ENCODE data around the gene SYTL3.
"Not testable (repeated sequence)": the region's sequence is repeated elsewhere in the genome, so short reads cannot be mapped to it uniquely, and the experiment has no call there.

Gene SYTL3

DNA sequence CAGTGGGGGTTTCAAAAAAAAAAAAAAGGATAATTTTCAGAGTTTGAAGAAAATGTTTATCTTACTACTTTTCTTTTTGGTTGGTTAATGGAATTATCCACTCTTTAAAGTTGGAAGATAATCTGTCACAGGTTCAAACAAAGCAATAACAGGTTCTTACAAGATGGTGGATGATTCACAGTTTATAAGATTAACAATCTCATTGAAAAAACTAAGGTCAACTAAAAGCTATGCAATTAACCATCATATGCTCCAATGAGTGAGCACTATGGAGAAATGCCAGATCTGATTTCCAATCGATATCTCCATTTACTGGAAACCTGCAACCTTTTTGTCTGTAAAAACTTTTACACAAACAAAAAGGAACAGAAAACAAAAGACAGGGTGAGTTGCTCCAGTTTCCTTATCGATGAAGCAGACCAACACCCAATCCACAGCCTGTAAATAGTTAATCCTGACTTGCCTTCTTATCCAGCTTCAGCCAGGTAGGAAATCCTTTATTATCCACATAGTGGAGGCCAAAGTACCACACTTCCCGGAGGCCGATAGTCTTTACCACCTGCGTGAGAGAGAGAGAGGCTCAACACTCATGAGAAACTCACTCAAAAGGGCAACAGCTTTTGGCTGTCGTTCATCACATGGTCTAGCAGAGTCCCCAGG is 136.9 kb downstream of the SYTL3 start:
- no peak for DNase-seq (ENCODE audit: extremely low read depth in 1 of 2, low read depth in 1 of 2)

GRCh38 chr6:158787395-158787794 is 137.5 kb downstream of the SYTL3 start:
- DNase-seq (ENCODE audit: extremely low read depth in 1 of 2, low read depth in 1 of 2), result no peak

- peak in 1 of 2 donors; percentile 44 for DNase-seq (ENCODE audit: extremely low read depth in 1 of 2, low read depth in 1 of 2)
These were observed 139.5 kb downstream of the SYTL3 start for GRCh38 chr6:158789115-158789917.

GRCh38 chr6:158791274-158791855 is 141.5 kb downstream of the SYTL3 start:
- no peak for DNase-seq (ENCODE audit: extremely low read depth in 1 of 2, low read depth in 1 of 2)

- DNase-seq (ENCODE audit: extremely low read depth in 1 of 2, low read depth in 1 of 2), result not testable (repeated sequence)
These were observed 142.7 kb downstream of the SYTL3 start for GRCh38 chr6:158792505-158792904.

GRCh38 chr6:158793432-158793831 is 143.6 kb downstream of the SYTL3 start:
- DNase-seq (ENCODE audit: extremely low read depth in 1 of 2, low read depth in 1 of 2), result no peak

DNA sequence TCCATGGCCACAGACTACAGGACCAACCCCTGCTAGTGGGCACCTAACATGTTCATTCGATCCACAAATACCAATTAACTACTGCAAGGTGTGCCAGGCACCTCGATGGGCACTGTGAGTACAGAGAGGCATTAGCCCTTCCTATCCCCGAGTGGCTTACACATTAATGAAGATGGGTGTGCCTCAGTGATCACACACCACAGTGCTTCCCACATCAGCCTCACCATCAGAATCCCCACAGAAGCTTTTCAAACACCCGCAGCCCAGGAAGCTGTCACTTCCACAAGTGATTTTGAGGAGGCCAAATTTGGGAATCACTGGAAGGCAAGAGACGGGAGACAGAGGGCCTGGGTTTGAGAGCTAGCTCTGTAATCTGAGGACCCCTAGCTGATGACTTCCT is 145.7 kb downstream of the SYTL3 start:
- no peak for DNase-seq (ENCODE audit: extremely low read depth in 1 of 2, low read depth in 1 of 2)

GRCh38 chr6:158796353-158796752 is 146.5 kb downstream of the SYTL3 start:
- DNase-seq (ENCODE audit: extremely low read depth in 1 of 2, low read depth in 1 of 2), result no peak

- no peak for DNase-seq (ENCODE audit: extremely low read depth in 1 of 2, low read depth in 1 of 2)
These were observed 147.8 kb downstream of the SYTL3 start for GRCh38 chr6:158797331-158798310.

- DNase-seq (ENCODE audit: extremely low read depth in 1 of 2, low read depth in 1 of 2), result no peak
These were observed 148.5 kb downstream of the SYTL3 start for GRCh38 chr6:158798311-158798710.

DNA sequence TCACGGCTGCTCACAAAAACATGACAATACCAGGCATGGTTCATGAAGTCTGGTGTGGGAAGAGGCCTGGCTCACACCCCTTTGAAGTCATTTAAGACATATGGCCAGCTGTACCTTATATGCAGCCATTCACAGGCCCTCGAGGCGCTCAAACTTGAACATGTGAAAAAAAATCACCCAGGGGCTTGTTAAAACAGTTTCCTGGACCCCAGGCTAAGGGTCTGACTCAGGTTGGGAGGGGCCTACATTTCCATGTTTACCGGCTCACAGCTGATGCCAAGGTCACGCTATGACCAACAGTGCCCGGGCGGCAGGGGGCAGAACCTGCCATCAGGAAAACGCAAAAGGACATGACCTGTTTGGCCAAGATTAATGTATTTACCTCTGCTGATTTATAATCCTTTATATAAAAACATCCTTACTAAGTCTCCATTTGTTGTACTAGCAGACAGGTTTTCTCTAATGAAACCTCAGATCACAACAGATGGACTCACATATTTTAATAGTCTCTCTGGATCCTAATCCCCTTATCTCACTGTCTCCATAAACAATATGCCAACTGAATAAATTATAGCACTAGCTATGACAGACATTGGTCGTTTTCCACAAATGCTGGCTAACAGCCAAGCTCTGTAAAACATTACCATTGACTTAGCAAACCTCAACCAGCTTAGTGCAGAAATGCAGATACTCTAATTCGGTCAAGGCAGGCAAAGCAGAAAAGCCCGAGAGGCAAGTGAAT is 149.4 kb downstream of the SYTL3 start:
- DNase-seq (ENCODE audit: extremely low read depth in 1 of 2, low read depth in 1 of 2), result no peak

DNA sequence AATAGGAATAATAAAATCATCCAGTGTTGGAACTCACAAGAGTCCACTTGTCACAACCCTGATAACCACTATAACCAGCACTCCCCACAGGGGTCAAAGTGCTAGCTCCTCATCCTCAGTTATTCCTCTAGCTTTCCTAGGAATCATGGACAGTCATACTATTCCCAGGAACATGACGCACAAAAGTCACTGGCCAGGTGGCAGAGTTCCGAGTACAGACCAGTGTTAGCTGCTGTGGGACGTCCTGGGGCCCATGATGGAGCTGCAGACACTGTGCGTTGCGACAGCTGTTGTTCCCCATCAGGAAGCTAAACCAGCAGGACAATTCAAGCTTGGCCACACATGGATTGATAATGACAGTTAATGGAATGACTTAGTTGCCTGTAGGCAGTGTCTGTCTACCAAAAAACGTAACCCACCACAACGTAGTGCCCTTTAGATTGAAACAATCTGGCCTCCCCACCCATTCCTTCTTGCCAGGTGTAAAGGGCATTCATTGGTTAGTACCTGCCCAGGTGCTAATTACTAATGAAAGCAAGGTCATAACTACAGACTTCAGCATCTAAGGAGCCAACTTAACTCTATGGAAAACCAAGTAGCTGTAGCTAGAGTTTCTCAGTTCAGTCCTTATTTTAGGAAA is 151.9 kb downstream of the SYTL3 start:
- DNase-seq (ENCODE audit: extremely low read depth in 1 of 2, low read depth in 1 of 2), result no peak

DNA sequence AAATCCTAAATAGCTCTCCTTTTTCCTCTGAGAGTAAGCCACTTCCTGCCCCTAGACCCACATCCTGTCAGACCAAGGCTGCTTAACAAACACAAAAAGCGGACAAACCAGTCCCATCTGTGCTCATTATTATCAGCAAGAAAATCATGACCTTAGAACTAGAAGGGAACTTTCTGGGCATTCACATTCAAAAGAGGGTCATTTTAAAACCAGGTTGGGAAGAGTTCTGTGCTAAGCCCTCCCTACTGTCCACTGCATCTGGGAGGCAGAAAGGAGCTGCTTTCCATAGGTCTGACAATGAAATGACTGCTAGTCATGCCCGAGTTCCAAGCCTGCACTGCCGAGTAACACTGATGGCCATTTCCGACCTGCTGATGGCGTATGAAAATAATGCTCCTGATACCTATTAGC is 153.9 kb downstream of the SYTL3 start:
- no peak for DNase-seq (ENCODE audit: extremely low read depth in 1 of 2, low read depth in 1 of 2)

DNA sequence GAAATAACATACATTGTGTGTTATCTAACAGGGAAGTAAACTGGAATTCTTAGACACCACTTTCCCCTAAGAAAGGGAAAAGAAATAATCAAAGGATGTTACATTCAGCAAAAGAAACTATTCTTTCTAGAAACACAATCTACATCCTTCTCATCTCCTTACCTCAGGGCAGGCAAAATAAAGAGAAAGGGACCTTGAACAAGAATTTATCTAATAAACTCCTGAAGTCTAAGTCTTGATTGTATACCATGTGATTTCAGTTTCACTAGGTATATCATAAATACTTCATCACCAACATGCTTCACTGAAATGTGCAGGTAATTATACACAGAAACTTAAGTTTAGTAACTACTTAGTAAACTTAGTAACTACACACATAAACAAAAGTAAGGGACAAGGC is 154.4 kb downstream of the SYTL3 start:
- no peak for DNase-seq (ENCODE audit: extremely low read depth in 1 of 2, low read depth in 1 of 2)

GRCh38 chr6:158805698-158806377 is 156.0 kb downstream of the SYTL3 start:
- DNase-seq (ENCODE audit: extremely low read depth in 1 of 2, low read depth in 1 of 2), result no peak

DNA sequence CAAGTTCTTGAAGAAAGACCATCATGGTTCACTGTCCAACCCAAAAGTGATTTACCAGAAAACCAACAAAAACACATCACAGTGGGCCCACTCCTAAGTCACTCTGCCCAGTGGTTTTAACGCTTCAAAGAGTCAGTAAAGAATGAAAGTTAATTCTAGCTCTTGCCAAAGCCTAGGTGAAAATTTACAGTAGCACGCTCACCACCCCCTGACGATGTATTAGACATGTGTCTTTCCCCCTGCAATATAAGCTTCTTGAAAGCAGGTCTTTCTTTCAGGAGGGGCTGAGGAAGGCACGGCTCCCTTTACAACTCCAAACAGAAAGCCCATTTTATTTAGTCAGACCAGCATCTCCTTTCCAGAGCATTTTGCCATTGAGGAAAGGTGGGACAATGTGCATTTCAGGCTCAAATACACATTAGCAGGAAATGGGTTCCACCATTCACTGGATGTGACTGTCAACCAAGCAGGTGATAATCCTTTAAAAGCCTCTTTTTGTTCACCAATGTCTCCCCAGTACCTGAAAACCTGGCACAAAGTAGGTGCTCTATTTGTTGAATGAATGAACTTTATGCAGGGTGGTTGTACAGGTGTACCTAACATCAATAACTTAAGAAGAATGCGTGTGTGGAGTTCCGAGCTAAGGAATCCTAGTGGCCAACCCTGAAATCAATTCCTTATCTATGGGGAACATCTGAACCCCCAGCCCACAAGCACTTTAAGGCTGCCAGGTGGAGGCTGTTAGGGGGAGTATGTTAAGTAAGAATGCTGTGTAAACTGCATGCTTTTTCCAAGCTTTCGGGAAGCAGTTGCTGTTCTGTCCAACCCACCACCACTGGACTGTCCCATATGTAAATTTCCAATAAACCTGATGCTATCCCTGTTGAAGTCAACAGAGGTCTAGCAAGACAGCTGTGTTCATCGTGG is 157.9 kb downstream of the SYTL3 start:
- DNase-seq (ENCODE audit: extremely low read depth in 1 of 2, low read depth in 1 of 2), result no peak

GRCh38 chr6:158808442-158808833 is 158.6 kb downstream of the SYTL3 start:
- DNase-seq (ENCODE audit: extremely low read depth in 1 of 2, low read depth in 1 of 2), result no peak
